Subcutaneous abdominal adipose tissue (tissue), 5 donors: Measurements from ENCODE around the gene SRRM3.
A peak's percentile ranks its signal among the peaks of the same experiment; 100 is the strongest.

ENCODE experiments used
- H3K27ac ChIP-seq: one replicate; pipeline ENCODE4 v1.7.0; 2013; ENCODE audit warnings: low read depth, mild to moderate bottlenecking, inconsistent platforms, low read length, moderate library complexity
- H3K27me3 ChIP-seq, 5 donors: one replicate each; pipeline ENCODE4 v1.7.0; 2013; ENCODE audit warnings: low read length in 5 of 5, inconsistent platforms in 1 of 5; ENCODE audit not compliant: control insufficient read depth in 5 of 5, insufficient read depth in 4 of 5
- H3K36me3 ChIP-seq, 5 donors: one replicate each; pipeline ENCODE4 v1.7.0; 2013; ENCODE audit warnings: low read length in 5 of 5; ENCODE audit not compliant: control insufficient read depth in 5 of 5, insufficient read depth in 5 of 5
- H3K4me1 ChIP-seq, 5 donors: one replicate each; pipeline ENCODE4 v1.7.0; 2013; ENCODE audit warnings: low read length in 5 of 5, mild to moderate bottlenecking in 3 of 5, moderate library complexity in 1 of 5; ENCODE audit not compliant: control insufficient read depth in 5 of 5, insufficient read depth in 5 of 5
- H3K4me3 ChIP-seq, 5 donors: one replicate each; pipeline ENCODE4 v1.7.0; 2013; ENCODE audit warnings: low read length in 5 of 5, low read depth in 1 of 5
- H3K9ac ChIP-seq, 5 donors: one replicate each; pipeline ENCODE4 v1.7.0; 2013; ENCODE audit warnings: low read length in 5 of 5, mild to moderate bottlenecking in 4 of 5, moderate library complexity in 3 of 5
- H3K9me3 ChIP-seq, 5 donors: one replicate each; pipeline ENCODE4 v1.7.0; 2013; ENCODE audit warnings: low read length in 5 of 5; ENCODE audit not compliant: control insufficient read depth in 5 of 5
- donor health status: healthy.
- donor health status: healthy.
- donor health status: healthy.
- donor health status: healthy.
- donor health status: healthy.

SRRM3 gene

GRCh38 chr7:76318488-76319353 lies 117.0 kb downstream of the SRRM3 start:
- H3K27ac ChIP-seq: peak overlapping the region; percentile 91
- H3K4me1 ChIP-seq: peaks cover 2 to 57% (median 50%) of the 10 kb centered on the region in 5 donors
- peak overlapping the region; percentile 17 to 85 (median 80) for H3K9ac ChIP-seq
- H3K4me3 ChIP-seq: peak overlapping the region; percentile 38 to 83 (median 75)
- H3K27me3 ChIP-seq: no peaks in the 10 kb centered on the region
- no peaks in the 10 kb centered on the region for H3K9me3 ChIP-seq
- H3K36me3 ChIP-seq: peaks cover 0 to 14% (median 6%) of the 10 kb centered on the region in 5 donors

- Histone ChIP-seq H3K4me3 (no peak overlapping the region), H3K9me3 (no peaks in the 10 kb centered on the region), H3K27me3 (no peaks in the 10 kb centered on the region), H3K4me1 (peaks cover 0 to 58% (median 46%) of the 10 kb centered on the region in 5 donors), H3K36me3 (peaks cover 12 to 64% (median 40%) of the 10 kb centered on the region in 5 donors), H3K27ac (peak overlapping the region; percentile 86), H3K9ac (peak overlapping the region in 1 of 5 donors; percentile 5)
Observed at GRCh38 chr7:76325092-76325491, 123.4 kb downstream of the SRRM3 start.

- H3K36me3 ChIP-seq: peaks cover 12 to 70% (median 44%) of the 10 kb centered on the region in 5 donors
- H3K9ac ChIP-seq: peak overlapping the region in 1 of 5 donors; percentile 22
- H3K4me1 ChIP-seq: peaks cover 0 to 63% (median 47%) of the 10 kb centered on the region in 5 donors
- H3K4me3 ChIP-seq: no peak overlapping the region
- H3K27ac ChIP-seq: peak overlapping the region; percentile 86
- H3K27me3 ChIP-seq: no peaks in the 10 kb centered on the region
- no peaks in the 10 kb centered on the region for H3K9me3 ChIP-seq
Observed at GRCh38 chr7:76325811-76326210, 124.1 kb downstream of the SRRM3 start.

- H3K4me1 ChIP-seq: peaks cover 0 to 72% (median 53%) of the 10 kb centered on the region in 5 donors
- H3K27ac ChIP-seq: peak overlapping the region; percentile 86
- H3K36me3 ChIP-seq: peaks cover 12 to 71% (median 44%) of the 10 kb centered on the region in 5 donors
- no peak overlapping the region for H3K4me3 ChIP-seq
- H3K9me3 ChIP-seq: no peaks in the 10 kb centered on the region
- H3K27me3 ChIP-seq: no peaks in the 10 kb centered on the region
- H3K9ac ChIP-seq: peak overlapping the region in 1 of 5 donors; percentile 49
Observed at GRCh38 chr7:76326646-76327233, 125.0 kb downstream of the SRRM3 start.

GRCh38 chr7:76327610-76328009 lies 125.9 kb downstream of the SRRM3 start:
- no peaks in the 10 kb centered on the region for H3K27me3 ChIP-seq
- peak overlapping the region; percentile 86 for H3K27ac ChIP-seq
- H3K9ac ChIP-seq: no peak overlapping the region
- H3K4me1 ChIP-seq: peaks cover 0 to 72% (median 55%) of the 10 kb centered on the region in 5 donors
- H3K4me3 ChIP-seq: no peak overlapping the region
- H3K36me3 ChIP-seq: peaks cover 12 to 70% (median 46%) of the 10 kb centered on the region in 5 donors
- no peaks in the 10 kb centered on the region for H3K9me3 ChIP-seq

- peaks cover 12 to 70% (median 44%) of the 10 kb centered on the region in 5 donors for H3K36me3 ChIP-seq
- no peak overlapping the region for H3K9ac ChIP-seq
- no peaks in the 10 kb centered on the region for H3K27me3 ChIP-seq
- H3K27ac ChIP-seq: peak overlapping the region; percentile 86
- H3K9me3 ChIP-seq: no peaks in the 10 kb centered on the region
- H3K4me3 ChIP-seq: no peak overlapping the region
- H3K4me1 ChIP-seq: peaks cover 5 to 72% (median 56%) of the 10 kb centered on the region in 5 donors
Observed at GRCh38 chr7:76328389-76328788, 126.7 kb downstream of the SRRM3 start.

- Histone ChIP-seq H3K9me3 (no peaks in the 10 kb centered on the region), H3K9ac (no peak overlapping the region), H3K4me1 (peaks cover 13 to 74% (median 61%) of the 10 kb centered on the region in 5 donors), H3K4me3 (no peak overlapping the region), H3K27ac (peak overlapping the region; percentile 86), H3K36me3 (peaks cover 12 to 61% (median 44%) of the 10 kb centered on the region in 5 donors), H3K27me3 (no peaks in the 10 kb centered on the region)
Observed at GRCh38 chr7:76329479-76329878, 127.8 kb downstream of the SRRM3 start.

- Histone ChIP-seq H3K36me3 (peaks cover 10 to 55% (median 41%) of the 10 kb centered on the region in 5 donors), H3K4me1 (peaks cover 13 to 74% (median 62%) of the 10 kb centered on the region in 5 donors), H3K27me3 (no peaks in the 10 kb centered on the region), H3K4me3 (no peak overlapping the region), H3K9ac (peak overlapping the region in 1 of 5 donors; percentile 41), H3K27ac (peak overlapping the region; percentile 45), H3K9me3 (no peaks in the 10 kb centered on the region)
Observed at GRCh38 chr7:76330261-76330660, 128.6 kb downstream of the SRRM3 start.

GRCh38 chr7:76330673-76331072 lies 129.0 kb downstream of the SRRM3 start:
- no peaks in the 10 kb centered on the region for H3K27me3 ChIP-seq
- H3K4me3 ChIP-seq: no peak overlapping the region
- peaks cover 13 to 78% (median 65%) of the 10 kb centered on the region in 5 donors for H3K4me1 ChIP-seq
- H3K9ac ChIP-seq: peak overlapping the region in 2 of 5 donors; percentile 5 to 41
- peak overlapping the region; percentile 45 for H3K27ac ChIP-seq
- no peaks in the 10 kb centered on the region for H3K9me3 ChIP-seq
- peaks cover 10 to 51% (median 40%) of the 10 kb centered on the region in 5 donors for H3K36me3 ChIP-seq

- Histone ChIP-seq H3K4me3 (no peak overlapping the region), H3K27ac (peak overlapping the region; percentile 45), H3K36me3 (peaks cover 6 to 44% (median 35%) of the 10 kb centered on the region in 5 donors), H3K27me3 (no peaks in the 10 kb centered on the region), H3K9ac (peak overlapping the region in 2 of 5 donors; percentile 20 to 28), H3K4me1 (peaks cover 16 to 84% (median 70%) of the 10 kb centered on the region in 5 donors), H3K9me3 (no peaks in the 10 kb centered on the region)
Observed at GRCh38 chr7:76332078-76332477, 130.4 kb downstream of the SRRM3 start.
